KMS-11 (cell line): ENCODE data around the gene ACSM6.
"Not testable (repeated sequence)": the region's sequence is repeated elsewhere in the genome, so short reads cannot be mapped to it uniquely, and the experiment has no call there.

Experiments
- H2AFZ ChIP-seq: fragments of 200-600 bp; sonication (generic); 2 replicates; pipeline ENCODE4 v1.6.1; 2016; ENCODE audit warnings: antibody characterized with exemption, mixed run types, low read depth
- H3K27ac ChIP-seq: fragments of 200-600 bp; sonication (generic); 2 replicates; pipeline ENCODE4 v1.6.1; 2016; ENCODE audit warnings: mild to moderate bottlenecking, mixed run types
- H3K27me3 ChIP-seq: fragments of 200-600 bp; sonication (generic); 2 replicates; pipeline ENCODE4 v1.6.1; 2017; ENCODE audit warnings: mild to moderate bottlenecking, low read depth, mixed run types, moderate library complexity; ENCODE audit not compliant: insufficient read depth
- H3K36me3 ChIP-seq: fragments of 200-600 bp; sonication (generic); 2 replicates; pipeline ENCODE4 v1.6.1; 2017; ENCODE audit warnings: mild to moderate bottlenecking, mixed run types; ENCODE audit not compliant: insufficient read depth
- H3K4me1 ChIP-seq: fragments of 200-600 bp; sonication (generic); 2 replicates; pipeline ENCODE4 v1.6.1; 2016; ENCODE audit warnings: mild to moderate bottlenecking, low read depth, mixed run types; ENCODE audit not compliant: poor library complexity, severe bottlenecking
- H3K4me2 ChIP-seq: fragments of 200-600 bp; sonication (generic); 2 replicates; pipeline ENCODE4 v1.7.0; 2016; ENCODE audit warnings: mild to moderate bottlenecking, mixed run types
- H3K4me3 ChIP-seq: fragments of 200-600 bp; sonication (generic); IDR thresholded peaks from 2 replicates; pipeline ENCODE4 v1.6.1; 2017; ENCODE audit warnings: low read depth, low read length, mixed read lengths; ENCODE audit not compliant: insufficient read depth
- H3K79me2 ChIP-seq: fragments of 200-600 bp; sonication (generic); 2 replicates; pipeline ENCODE4 v1.6.1; 2016; ENCODE audit warnings: low read depth, mixed run types; ENCODE audit not compliant: insufficient read depth
- H3K9ac ChIP-seq: fragments of 200-600 bp; sonication (generic); 2 replicates; pipeline ENCODE4 v1.6.1; 2016; ENCODE audit warnings: mild to moderate bottlenecking, mixed run types
- H4K20me1 ChIP-seq: fragments of 200-600 bp; sonication (generic); 2 replicates; pipeline ENCODE4 v1.6.1; 2016; ENCODE audit warnings: mild to moderate bottlenecking, mixed run types; ENCODE audit not compliant: insufficient read depth
- TF ChIP-seq, protein P1 (sequence below): fragments of 200-600 bp; sonication (generic); conservative IDR thresholded peaks from 2 replicates; pipeline ENCODE4 v1.6.1; 2017; ENCODE audit warnings: low read depth, mild to moderate bottlenecking, antibody characterized with exemption, low read length, moderate library complexity, mixed read lengths

The ACSM6 gene

DNA sequence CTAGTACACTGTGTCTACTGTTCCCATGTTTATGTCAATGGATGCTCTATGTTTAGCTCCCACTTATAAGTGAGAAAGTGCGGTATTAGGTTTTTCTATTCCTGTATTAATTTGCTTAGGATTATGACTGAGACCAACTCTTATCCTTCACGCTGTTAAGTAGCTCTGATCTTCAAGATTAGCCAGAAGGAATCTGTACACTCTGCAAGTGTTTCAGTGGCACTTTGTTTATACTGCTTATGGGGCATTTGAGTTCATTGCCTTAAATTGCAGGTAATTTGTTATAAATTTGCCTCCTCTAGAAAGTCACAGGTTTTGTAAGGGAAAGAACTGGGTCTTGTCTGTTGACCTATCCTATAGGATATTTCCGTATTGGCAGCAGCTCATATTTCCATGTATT lies 6.4 kb upstream of the ACSM6 start:
- H3K4me1 ChIP-seq, result peaks cover 4% of the 10 kb centered on the region
- no peaks in the 10 kb centered on the region for H3K36me3 ChIP-seq
- H3K4me3 ChIP-seq, result no peak overlapping the region
- no peaks in the 10 kb centered on the region for H3K79me2 ChIP-seq
- no peak overlapping the region for H3K9ac ChIP-seq
- no peaks in the 10 kb centered on the region for H3K27me3 ChIP-seq
- H2AFZ ChIP-seq, result no peak overlapping the region
- H4K20me1 ChIP-seq, result no peaks in the 10 kb centered on the region
- no peak overlapping the region for H3K27ac ChIP-seq
- TF ChIP-seq, protein P1, sequence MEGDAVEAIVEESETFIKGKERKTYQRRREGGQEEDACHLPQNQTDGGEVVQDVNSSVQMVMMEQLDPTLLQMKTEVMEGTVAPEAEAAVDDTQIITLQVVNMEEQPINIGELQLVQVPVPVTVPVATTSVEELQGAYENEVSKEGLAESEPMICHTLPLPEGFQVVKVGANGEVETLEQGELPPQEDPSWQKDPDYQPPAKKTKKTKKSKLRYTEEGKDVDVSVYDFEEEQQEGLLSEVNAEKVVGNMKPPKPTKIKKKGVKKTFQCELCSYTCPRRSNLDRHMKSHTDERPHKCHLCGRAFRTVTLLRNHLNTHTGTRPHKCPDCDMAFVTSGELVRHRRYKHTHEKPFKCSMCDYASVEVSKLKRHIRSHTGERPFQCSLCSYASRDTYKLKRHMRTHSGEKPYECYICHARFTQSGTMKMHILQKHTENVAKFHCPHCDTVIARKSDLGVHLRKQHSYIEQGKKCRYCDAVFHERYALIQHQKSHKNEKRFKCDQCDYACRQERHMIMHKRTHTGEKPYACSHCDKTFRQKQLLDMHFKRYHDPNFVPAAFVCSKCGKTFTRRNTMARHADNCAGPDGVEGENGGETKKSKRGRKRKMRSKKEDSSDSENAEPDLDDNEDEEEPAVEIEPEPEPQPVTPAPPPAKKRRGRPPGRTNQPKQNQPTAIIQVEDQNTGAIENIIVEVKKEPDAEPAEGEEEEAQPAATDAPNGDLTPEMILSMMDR, result no peak
- H3K4me2 ChIP-seq, result no peak overlapping the region

DNA sequence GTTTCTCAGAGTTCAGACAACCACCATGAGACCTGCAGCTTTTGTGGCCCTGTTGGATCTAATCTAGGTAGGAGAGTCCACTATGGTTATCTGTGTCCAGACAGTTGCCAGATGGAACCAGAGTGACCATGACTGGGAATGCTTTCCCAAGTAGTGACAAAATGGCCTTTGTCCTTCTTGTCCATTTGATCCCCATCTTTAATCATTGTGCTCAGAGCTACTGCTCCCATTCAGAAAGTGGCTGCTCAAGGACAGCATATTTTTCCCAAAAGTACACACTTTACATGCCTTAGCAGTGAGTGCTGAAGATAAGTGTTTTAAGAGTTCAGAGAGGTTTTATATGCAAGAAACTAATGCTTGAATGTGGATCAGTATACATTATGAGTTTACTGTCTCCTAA lies 5.4 kb upstream of the ACSM6 start:
- Histone ChIP-seq H3K27me3 (no peaks in the 10 kb centered on the region), H3K4me3 (no peak overlapping the region), H3K27ac (no peak overlapping the region), H3K36me3 (no peaks in the 10 kb centered on the region), H3K79me2 (no peaks in the 10 kb centered on the region), H2AFZ (no peak overlapping the region), H3K4me1 (no peaks in the 10 kb centered on the region), H3K4me2 (no peak overlapping the region), H3K9ac (no peak overlapping the region), H4K20me1 (no peaks in the 10 kb centered on the region)
- TF ChIP-seq, protein P1, result no peak

DNA sequence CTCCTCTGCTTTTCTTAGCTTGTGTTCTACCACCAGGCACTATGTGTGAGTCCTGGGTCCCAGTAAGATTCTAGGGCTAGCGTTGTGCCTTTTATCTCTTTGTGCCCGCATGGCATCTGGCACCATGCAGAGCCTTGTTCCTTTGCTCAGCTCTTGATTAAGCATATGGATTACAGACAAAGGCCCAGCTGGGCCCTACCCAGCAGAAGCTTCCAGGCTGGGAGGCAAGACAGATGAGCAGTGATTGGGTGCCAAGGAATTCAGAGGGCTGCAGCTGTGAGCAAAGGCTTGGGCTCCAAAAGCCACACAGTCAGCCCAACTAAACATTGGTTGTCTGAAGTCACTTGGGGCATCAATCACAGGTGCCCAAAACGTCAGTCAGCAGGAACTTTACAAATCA lies 2.0 kb downstream of the ACSM6 start:
- Histone ChIP-seq H3K4me2 (no peak overlapping the region), H3K79me2 (no peaks in the 10 kb centered on the region), H3K27me3 (no peaks in the 10 kb centered on the region), H3K9ac (no peak overlapping the region), H3K36me3 (no peaks in the 10 kb centered on the region), H3K27ac (no peak overlapping the region), H3K4me1 (no peaks in the 10 kb centered on the region), H4K20me1 (no peaks in the 10 kb centered on the region), H3K4me3 (no peak overlapping the region), H2AFZ (no peak overlapping the region)
- TF ChIP-seq, protein P1, result no peak

DNA sequence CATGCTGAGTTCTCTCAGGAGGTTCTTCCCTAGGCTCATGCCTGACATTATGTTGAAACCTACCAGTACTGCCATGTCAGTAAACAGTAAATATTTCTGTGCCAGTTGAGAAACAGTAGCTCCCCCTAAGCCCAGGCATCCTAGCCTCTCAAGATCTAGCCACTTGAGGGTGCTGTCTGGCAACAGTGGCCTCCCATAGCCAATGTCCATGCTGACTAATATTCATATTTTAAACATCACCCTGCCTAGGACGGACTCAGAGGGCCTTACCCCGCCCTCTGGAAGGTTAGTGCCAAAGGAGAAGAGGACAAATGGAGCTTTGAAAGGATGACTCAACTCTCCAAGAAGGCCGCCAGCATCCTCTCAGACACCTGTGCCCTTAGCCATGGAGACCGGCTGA lies 7.7 kb downstream of the ACSM6 start:
- TF ChIP-seq, protein P1, result no peak

DNA sequence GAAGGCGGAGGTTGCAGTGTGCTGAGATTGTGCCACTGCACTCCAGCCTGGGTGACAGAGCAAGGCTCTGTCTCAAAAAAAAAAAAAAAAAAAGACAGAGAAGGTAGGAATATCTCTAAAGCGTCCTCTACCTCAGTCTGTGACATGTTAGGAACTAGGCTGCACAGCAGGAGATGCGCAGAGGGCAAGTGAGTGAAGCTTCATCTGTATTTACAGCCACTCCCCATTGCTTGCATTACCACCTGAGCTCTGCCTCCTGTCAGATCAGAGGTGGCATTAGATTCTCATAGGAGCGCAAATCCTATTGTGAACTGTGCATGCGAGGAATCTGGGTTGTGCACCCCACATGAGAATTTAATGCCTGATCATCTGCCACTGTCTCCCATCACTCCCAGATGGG lies 8.8 kb downstream of the ACSM6 start:
- not testable (repeated sequence) for H3K9ac ChIP-seq, H3K36me3 ChIP-seq

More for the DNA sequence above, 7.7 kb downstream of the ACSM6 start:
- Histone ChIP-seq H3K4me1 (no peaks in the 10 kb centered on the region), H3K27me3 (no peaks in the 10 kb centered on the region), H3K27ac (no peak overlapping the region), H4K20me1 (no peaks in the 10 kb centered on the region), H2AFZ (no peak overlapping the region), H3K4me2 (no peak overlapping the region), H3K4me3 (no peak overlapping the region), H3K79me2 (no peaks in the 10 kb centered on the region), H3K36me3 (no peaks in the 10 kb centered on the region), H3K9ac (no peak overlapping the region)

More for the DNA sequence above, 8.8 kb downstream of the ACSM6 start:
- not testable (repeated sequence) for H3K27me3 ChIP-seq, H4K20me1 ChIP-seq, H2AFZ ChIP-seq, H3K4me1 ChIP-seq, H3K4me2 ChIP-seq, H3K4me3 ChIP-seq, H3K27ac ChIP-seq, H3K79me2 ChIP-seq
